SK-N-SH treated with all-trans-retinoic acid at 6 μM for 48 hours (cell line): Measurements from ENCODE around the gene HNRNPUL1.

Experiments
- ATAC-seq: fragments of 200-7000 bp; cut with Tn5 transposase; 3 replicates; pipeline ENCODE4 v1.9.1; 2020; ENCODE audit warnings: mild to moderate bottlenecking, moderate library complexity
- ARNTL ChIP-seq: fragments of 450-650 bp; formaldehyde crosslinking; IDR thresholded peaks from 2 replicates; pipeline ENCODE4 v1.5.0; 2020; ENCODE audit warnings: low read depth, mild to moderate bottlenecking, moderate library complexity, borderline replicate concordance
- CSDC2 ChIP-seq: fragments of 250-450 bp; sonication (Bioruptor Pico); IDR thresholded peaks from 2 replicates; pipeline ENCODE4 v1.5.0; 2020; ENCODE audit warnings: mild to moderate bottlenecking, moderate library complexity
- GLIS3 ChIP-seq: fragments of 250-450 bp; sonication (Bioruptor Pico); IDR thresholded peaks from 2 replicates; pipeline ENCODE4 v1.5.0; 2020; ENCODE audit warnings: mild to moderate bottlenecking, moderate library complexity
- ISL1 ChIP-seq: fragments of 250-450 bp; sonication (Bioruptor Pico); IDR thresholded peaks from 2 replicates; pipeline ENCODE4 v2.1.2; 2022; ENCODE audit warnings: mild to moderate bottlenecking, moderate library complexity
- TCF4 ChIP-seq: fragments of 250-450 bp; sonication (Bioruptor Pico); IDR thresholded peaks from 2 replicates; pipeline ENCODE4 v1.8.0; 2021; ENCODE audit warnings: mild to moderate bottlenecking, moderate library complexity, borderline replicate concordance
- TOX ChIP-seq: fragments of 250-450 bp; sonication (Bioruptor Pico); IDR thresholded peaks from 2 replicates; pipeline ENCODE4 v1.8.0; 2021; ENCODE audit warnings: mild to moderate bottlenecking, moderate library complexity, borderline replicate concordance
- TSHZ2 ChIP-seq: fragments of 250-450 bp; sonication (Bioruptor Pico); IDR thresholded peaks from 2 replicates; pipeline ENCODE4 v1.5.0; 2020; ENCODE audit warnings: mild to moderate bottlenecking, moderate library complexity
- ZC3H10 ChIP-seq: fragments of 250-450 bp; sonication (Bioruptor Pico); IDR thresholded peaks from 2 replicates; pipeline ENCODE4 v1.5.1; 2021; ENCODE audit warnings: mild to moderate bottlenecking, moderate library complexity
- ZFP3 ChIP-seq: fragments of 250-450 bp; sonication (Bioruptor Pico); IDR thresholded peaks from 2 replicates; pipeline ENCODE4 v1.5.0; 2020; ENCODE audit warnings: mild to moderate bottlenecking, moderate library complexity
- ZNF565 ChIP-seq: fragments of 450-650 bp; formaldehyde crosslinking; conservative IDR thresholded peaks from 2 replicates; pipeline ENCODE4 v1.5.0; 2020; ENCODE audit warnings: low read depth, mild to moderate bottlenecking, moderate library complexity
- ZNF8 ChIP-seq: fragments of 450-650 bp; formaldehyde crosslinking; IDR thresholded peaks from 2 replicates; pipeline ENCODE4 v1.5.0; 2020; ENCODE audit warnings: mild to moderate bottlenecking, moderate library complexity
- TF ChIP-seq, protein P1 (sequence below): fragments of 250-450 bp; sonication (Bioruptor Pico); IDR thresholded peaks from 2 replicates; pipeline ENCODE4 v1.8.0; 2021; ENCODE audit warnings: low read depth, mild to moderate bottlenecking, moderate library complexity, borderline replicate concordance
- TF ChIP-seq, protein P2 (sequence below): fragments of 250-450 bp; sonication (Bioruptor Pico); IDR thresholded peaks from 2 replicates; pipeline ENCODE4 v1.5.1; 2021; ENCODE audit warnings: mild to moderate bottlenecking, moderate library complexity
- TF ChIP-seq, protein P3 (sequence below): fragments of 250-450 bp; sonication (Bioruptor Pico); IDR thresholded peaks from 2 replicates; pipeline ENCODE4 v1.8.0; 2020; ENCODE audit warnings: mild to moderate bottlenecking, moderate library complexity, borderline replicate concordance
- TF ChIP-seq, protein P4 (sequence below): fragments of 250-450 bp; sonication (Bioruptor Pico); IDR thresholded peaks from 2 replicates; pipeline ENCODE4 v1.5.1; 2020; ENCODE audit warnings: low read depth, mild to moderate bottlenecking, moderate library complexity

HNRNPUL1 gene

GRCh38 chr19:41221514-41222205 lies 42.5 kb upstream of the HNRNPUL1 start:
- no peak for ATAC-seq
- TF ChIP-seq, protein P1, sequence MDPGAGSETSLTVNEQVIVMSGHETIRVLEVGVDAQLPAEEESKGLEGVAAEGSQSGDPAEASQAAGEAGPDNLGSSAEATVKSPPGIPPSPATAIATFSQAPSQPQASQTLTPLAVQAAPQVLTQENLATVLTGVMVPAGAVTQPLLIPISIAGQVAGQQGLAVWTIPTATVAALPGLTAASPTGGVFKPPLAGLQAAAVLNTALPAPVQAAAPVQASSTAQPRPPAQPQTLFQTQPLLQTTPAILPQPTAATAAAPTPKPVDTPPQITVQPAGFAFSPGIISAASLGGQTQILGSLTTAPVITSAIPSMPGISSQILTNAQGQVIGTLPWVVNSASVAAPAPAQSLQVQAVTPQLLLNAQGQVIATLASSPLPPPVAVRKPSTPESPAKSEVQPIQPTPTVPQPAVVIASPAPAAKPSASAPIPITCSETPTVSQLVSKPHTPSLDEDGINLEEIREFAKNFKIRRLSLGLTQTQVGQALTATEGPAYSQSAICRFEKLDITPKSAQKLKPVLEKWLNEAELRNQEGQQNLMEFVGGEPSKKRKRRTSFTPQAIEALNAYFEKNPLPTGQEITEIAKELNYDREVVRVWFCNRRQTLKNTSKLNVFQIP (CRISPR knock-in tag): no peak

DNA sequence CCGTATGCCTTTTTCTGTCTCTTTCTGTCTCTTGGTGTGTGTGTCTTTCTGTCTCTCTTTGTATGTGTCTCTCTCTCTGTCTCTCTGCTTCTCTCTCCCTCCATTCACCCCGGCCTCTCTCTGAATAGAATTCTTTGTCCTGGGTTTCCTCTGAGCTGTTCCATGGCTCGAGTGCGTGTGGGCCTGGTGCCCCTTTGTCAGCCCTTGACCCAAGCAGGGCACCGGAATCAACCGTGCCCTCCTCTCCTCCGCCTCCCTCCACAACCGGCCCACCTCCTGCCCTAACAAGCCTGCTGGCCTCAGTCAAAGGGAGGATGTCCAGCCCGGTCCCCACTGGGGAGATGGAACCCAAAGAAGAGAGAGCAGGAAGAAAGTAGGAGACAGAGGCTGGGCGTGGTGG lies 41.9 kb upstream of the HNRNPUL1 start:
- TF ChIP-seq TOX (CRISPR knock-in tag): no peak
- no peak for TF ChIP-seq TSHZ2 (CRISPR knock-in tag)
- no peak for TF ChIP-seq ZFP3
- TF ChIP-seq, protein P2, sequence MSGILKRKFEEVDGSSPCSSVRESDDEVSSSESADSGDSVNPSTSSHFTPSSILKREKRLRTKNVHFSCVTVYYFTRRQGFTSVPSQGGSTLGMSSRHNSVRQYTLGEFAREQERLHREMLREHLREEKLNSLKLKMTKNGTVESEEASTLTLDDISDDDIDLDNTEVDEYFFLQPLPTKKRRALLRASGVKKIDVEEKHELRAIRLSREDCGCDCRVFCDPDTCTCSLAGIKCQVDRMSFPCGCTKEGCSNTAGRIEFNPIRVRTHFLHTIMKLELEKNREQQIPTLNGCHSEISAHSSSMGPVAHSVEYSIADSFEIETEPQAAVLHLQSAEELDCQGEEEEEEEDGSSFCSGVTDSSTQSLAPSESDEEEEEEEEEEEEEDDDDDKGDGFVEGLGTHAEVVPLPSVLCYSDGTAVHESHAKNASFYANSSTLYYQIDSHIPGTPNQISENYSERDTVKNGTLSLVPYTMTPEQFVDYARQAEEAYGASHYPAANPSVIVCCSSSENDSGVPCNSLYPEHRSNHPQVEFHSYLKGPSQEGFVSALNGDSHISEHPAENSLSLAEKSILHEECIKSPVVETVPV (CRISPR knock-in tag): no peak
- TF ChIP-seq, protein P1 (CRISPR knock-in tag): no peak
- TF ChIP-seq, protein P3, sequence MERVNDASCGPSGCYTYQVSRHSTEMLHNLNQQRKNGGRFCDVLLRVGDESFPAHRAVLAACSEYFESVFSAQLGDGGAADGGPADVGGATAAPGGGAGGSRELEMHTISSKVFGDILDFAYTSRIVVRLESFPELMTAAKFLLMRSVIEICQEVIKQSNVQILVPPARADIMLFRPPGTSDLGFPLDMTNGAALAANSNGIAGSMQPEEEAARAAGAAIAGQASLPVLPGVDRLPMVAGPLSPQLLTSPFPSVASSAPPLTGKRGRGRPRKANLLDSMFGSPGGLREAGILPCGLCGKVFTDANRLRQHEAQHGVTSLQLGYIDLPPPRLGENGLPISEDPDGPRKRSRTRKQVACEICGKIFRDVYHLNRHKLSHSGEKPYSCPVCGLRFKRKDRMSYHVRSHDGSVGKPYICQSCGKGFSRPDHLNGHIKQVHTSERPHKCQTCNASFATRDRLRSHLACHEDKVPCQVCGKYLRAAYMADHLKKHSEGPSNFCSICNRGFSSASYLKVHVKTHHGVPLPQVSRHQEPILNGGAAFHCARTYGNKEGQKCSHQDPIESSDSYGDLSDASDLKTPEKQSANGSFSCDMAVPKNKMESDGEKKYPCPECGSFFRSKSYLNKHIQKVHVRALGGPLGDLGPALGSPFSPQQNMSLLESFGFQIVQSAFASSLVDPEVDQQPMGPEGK: no peak
- no peak for TF ChIP-seq CSDC2 (CRISPR knock-in tag)
- ATAC-seq: no peak

DNA sequence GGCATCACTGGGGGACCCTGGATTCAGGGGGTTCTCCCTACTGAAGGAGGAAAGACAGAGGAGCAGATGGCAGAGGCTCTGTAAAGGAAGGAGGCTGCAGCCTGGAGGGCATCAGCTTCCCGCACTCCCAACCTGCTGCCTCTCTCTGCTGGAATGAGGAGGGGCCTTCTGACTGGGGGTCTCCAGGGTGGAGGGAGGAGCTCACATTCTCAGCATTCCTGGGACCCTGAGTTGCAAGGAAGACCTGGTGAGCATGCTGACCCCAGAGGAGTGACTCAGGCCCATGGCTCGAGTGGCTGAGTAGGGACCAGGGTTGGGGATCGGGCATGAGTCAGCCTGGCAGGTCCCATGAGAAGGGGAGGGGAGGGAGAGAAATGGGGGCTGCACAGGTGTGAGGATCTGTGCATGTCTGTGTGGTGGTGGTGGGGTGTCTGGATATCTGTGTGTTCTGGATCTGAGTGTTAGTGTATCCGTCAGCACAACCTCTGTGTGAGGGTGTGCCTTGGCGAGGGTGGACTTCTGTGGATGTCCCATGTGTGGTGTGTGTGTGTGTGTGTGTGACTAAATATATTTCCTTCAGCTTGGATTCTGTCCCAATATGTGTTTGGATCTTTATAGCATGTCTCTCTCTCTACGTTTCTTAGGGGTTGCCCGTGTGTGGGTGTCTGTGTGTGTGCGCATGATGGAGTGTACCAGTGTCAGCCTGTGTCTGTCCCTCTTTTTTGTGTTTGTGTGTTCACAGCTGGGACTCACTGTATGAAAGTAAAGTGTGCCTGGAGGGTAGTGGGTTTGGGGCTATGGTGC lies 40.5 kb upstream of the HNRNPUL1 start:
- no peak for TF ChIP-seq ISL1
- TF ChIP-seq, protein P4, sequence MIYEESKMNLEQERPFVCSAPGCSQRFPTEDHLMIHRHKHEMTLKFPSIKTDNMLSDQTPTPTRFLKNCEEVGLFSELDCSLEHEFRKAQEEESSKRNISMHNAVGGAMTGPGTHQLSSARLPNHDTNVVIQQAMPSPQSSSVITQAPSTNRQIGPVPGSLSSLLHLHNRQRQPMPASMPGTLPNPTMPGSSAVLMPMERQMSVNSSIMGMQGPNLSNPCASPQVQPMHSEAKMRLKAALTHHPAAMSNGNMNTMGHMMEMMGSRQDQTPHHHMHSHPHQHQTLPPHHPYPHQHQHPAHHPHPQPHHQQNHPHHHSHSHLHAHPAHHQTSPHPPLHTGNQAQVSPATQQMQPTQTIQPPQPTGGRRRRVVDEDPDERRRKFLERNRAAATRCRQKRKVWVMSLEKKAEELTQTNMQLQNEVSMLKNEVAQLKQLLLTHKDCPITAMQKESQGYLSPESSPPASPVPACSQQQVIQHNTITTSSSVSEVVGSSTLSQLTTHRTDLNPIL: no peak
- peak; percentile 24 for ATAC-seq

DNA sequence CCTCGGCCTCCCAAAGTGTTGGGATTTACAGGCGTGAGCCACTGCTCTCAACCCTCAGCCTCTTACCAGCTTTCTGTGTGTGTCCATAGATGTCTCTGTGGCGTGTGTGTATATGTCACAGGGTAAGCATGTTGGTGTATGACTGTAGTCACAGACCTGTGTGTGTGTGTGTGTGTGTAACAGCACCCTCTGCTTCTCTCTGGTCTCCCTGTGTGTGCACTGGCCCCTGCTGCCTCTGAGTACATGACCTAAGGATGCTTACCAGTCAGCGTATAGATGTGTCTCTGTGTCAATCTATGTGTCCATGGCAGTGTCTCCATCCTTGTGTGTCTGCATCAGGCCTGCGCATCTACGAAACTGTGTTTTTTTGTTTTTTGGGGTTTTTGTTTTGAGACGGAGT lies 39.5 kb upstream of the HNRNPUL1 start:
- TF ChIP-seq ZNF565 (CRISPR knock-in tag) (no peak), ARNTL (no peak), GLIS3 (no peak), ISL1 (no peak), TCF4 (CRISPR knock-in tag) (no peak), ZC3H10 (no peak), ZNF8 (CRISPR knock-in tag) (no peak), TOX (CRISPR knock-in tag) (no peak), CSDC2 (CRISPR knock-in tag) (no peak)
- TF ChIP-seq, protein P4: no peak
- TF ChIP-seq, protein P1 (CRISPR knock-in tag): no peak
- no peak for ATAC-seq
